Astrocyte (in vitro differentiated cells and primary cell): ENCODE measurements around the gene UNKL. TPM values are rescaled to one million over a fixed set of nuclear protein-coding genes. Genes with fewer than 3 reads are reported as not detected.

Source experiments
- DNase-seq: peaks from one replicate; pipeline ENCODE4 v3.0.0-alpha.2; 2010; ENCODE audit warnings: low read depth
- FAIRE-seq: peaks from 2 replicates; lab custom pipeline; 2011; peaks lifted over from hg19 to GRCh38; lab: Jason Lieb, UNC
- H2AFZ ChIP-seq: 2 replicates; pipeline ENCODE4 v1.6.0; 2012; ENCODE audit warnings: low read depth, low read length, inconsistent platforms
- H3K27ac ChIP-seq: 2 replicates; pipeline ENCODE4 v1.5.1; 2011; ENCODE audit warnings: low read depth, low read length, inconsistent platforms
- H3K27me3 ChIP-seq: 2 replicates; pipeline ENCODE4 v1.6.0; 2011; ENCODE audit warnings: low read length, inconsistent platforms; ENCODE audit not compliant: insufficient read depth
- H3K36me3 ChIP-seq: 2 replicates; pipeline ENCODE4 v1.5.1; 2011; ENCODE audit warnings: low read length, inconsistent platforms; ENCODE audit not compliant: insufficient read depth
- H3K4me1 ChIP-seq: 2 replicates; pipeline ENCODE4 v1.5.1; 2011; ENCODE audit warnings: low read length, inconsistent platforms; ENCODE audit not compliant: insufficient read depth
- H3K4me2 ChIP-seq: 2 replicates; pipeline ENCODE4 v1.6.0; 2012; ENCODE audit warnings: low read length, inconsistent platforms
- H3K4me3 ChIP-seq: 2 replicates; pipeline ENCODE4 v1.5.1; 2011; ENCODE audit warnings: low read depth, mild to moderate bottlenecking, low read length, inconsistent platforms; ENCODE audit not compliant: insufficient read depth
- H3K79me2 ChIP-seq: 2 replicates; pipeline ENCODE4 v1.6.0; 2012; ENCODE audit warnings: mild to moderate bottlenecking, low read length, inconsistent platforms; ENCODE audit not compliant: insufficient read depth
- H3K9ac ChIP-seq: 2 replicates; pipeline ENCODE4 v1.6.0; 2012; ENCODE audit warnings: mild to moderate bottlenecking, low read length, inconsistent platforms
- H3K9me3 ChIP-seq: 2 replicates; pipeline ENCODE4 v1.5.1; 2012; ENCODE audit warnings: low read depth, mild to moderate bottlenecking, low read length, inconsistent platforms; ENCODE audit not compliant: insufficient read depth
- H4K20me1 ChIP-seq: 2 replicates; pipeline ENCODE4 v1.6.0; 2012; ENCODE audit warnings: low read length, inconsistent platforms; ENCODE audit not compliant: insufficient read depth
- H3K27ac Mint-ChIP-seq: one replicate; pipeline ENCODE4 v1.8.0; 2021; ENCODE audit warnings: mild to moderate bottlenecking, mixed read lengths; ENCODE audit not compliant: unreplicated experiment
- H3K27me3 Mint-ChIP-seq: one replicate; pipeline ENCODE4 v1.8.0; 2021; ENCODE audit warnings: low read depth, mixed read lengths; ENCODE audit not compliant: unreplicated experiment
- H3K36me3 Mint-ChIP-seq: one replicate; pipeline ENCODE4 v1.8.0; 2021; ENCODE audit warnings: low read depth, mixed read lengths; ENCODE audit not compliant: unreplicated experiment
- H3K4me1 Mint-ChIP-seq: one replicate; pipeline ENCODE4 v1.8.0; 2021; ENCODE audit warnings: low read depth, mixed read lengths; ENCODE audit not compliant: unreplicated experiment
- H3K4me3 Mint-ChIP-seq: one replicate; pipeline ENCODE4 v1.8.0; 2021; ENCODE audit warnings: mild to moderate bottlenecking, moderate library complexity, mixed read lengths; ENCODE audit not compliant: unreplicated experiment
- H3K9me3 Mint-ChIP-seq: one replicate; pipeline ENCODE4 v1.8.0; 2021; ENCODE audit warnings: mild to moderate bottlenecking, mixed read lengths; ENCODE audit not compliant: unreplicated experiment
- CTCF ChIP-seq: IDR thresholded peaks from 2 replicates; pipeline ENCODE4 v1.5.1; 2011; ENCODE audit warnings: low read depth, mild to moderate bottlenecking, inconsistent platforms, low read length, moderate library complexity; ENCODE audit not compliant: insufficient read depth
- EZH2 ChIP-seq: IDR thresholded peaks from 2 replicates; pipeline ENCODE4 v1.6.1; 2012; ENCODE audit warnings: mild to moderate bottlenecking, low read length, inconsistent platforms; ENCODE audit not compliant: insufficient read depth
- total RNA-seq: library from RNA; stranded (reverse); gene quantifications from 2 replicates; pipeline ENCODE4 v1.2.1, GENCODE V29; 2021

UNKL gene
- total RNA-seq, 1 donor from 2014 or later: 10.7 TPM

GRCh38 chr16:1436731-1437355 lies 22.3 kb upstream of the UNKL start:
- Histone ChIP-seq H3K27me3 (no peaks in the 10 kb centered on the region), H3K9me3 (no peaks in the 10 kb centered on the region), H2AFZ (no peak overlapping the region), H3K4me3 (no peak overlapping the region), H4K20me1 (no peaks in the 10 kb centered on the region), H3K9ac (no peak overlapping the region), H3K4me2 (no peak overlapping the region), H3K4me1 (no peaks in the 10 kb centered on the region), H3K79me2 (no peaks in the 10 kb centered on the region), H3K27ac (no peak overlapping the region), H3K36me3 (no peaks in the 10 kb centered on the region)
- peaks cover 2% of the 10 kb centered on the region for H3K27me3 Mint-ChIP-seq
- H3K36me3 Mint-ChIP-seq: no peaks in the 10 kb centered on the region
- TF ChIP-seq CTCF (no peak), EZH2 (no peak)
- FAIRE-seq (no peak), DNase-seq (no peak)
- no peaks in the 10 kb centered on the region for H3K9me3 Mint-ChIP-seq
- no peaks in the 10 kb centered on the region for H3K4me1 Mint-ChIP-seq
- no peak overlapping the region for H3K4me3 Mint-ChIP-seq
- H3K27ac Mint-ChIP-seq: no peak overlapping the region

- Mint-ChIP-seq H3K4me1 (no peaks in the 10 kb centered on the region), H3K9me3 (no peaks in the 10 kb centered on the region), H3K36me3 (no peaks in the 10 kb centered on the region), H3K4me3 (no peak overlapping the region), H3K27me3 (peaks cover 2% of the 10 kb centered on the region), H3K27ac (no peak overlapping the region)
- no peaks in the 10 kb centered on the region for H3K4me1 ChIP-seq
- no peaks in the 10 kb centered on the region for H4K20me1 ChIP-seq
- TF ChIP-seq CTCF: no peak
- TF ChIP-seq EZH2: no peak
- FAIRE-seq (no peak), DNase-seq (no peak)
- H3K27ac ChIP-seq: no peak overlapping the region
- H3K79me2 ChIP-seq: no peaks in the 10 kb centered on the region
- no peaks in the 10 kb centered on the region for H3K36me3 ChIP-seq
- no peak overlapping the region for H3K4me2 ChIP-seq
- H3K9ac ChIP-seq: no peak overlapping the region
- H3K27me3 ChIP-seq: no peaks in the 10 kb centered on the region
- H3K9me3 ChIP-seq: no peaks in the 10 kb centered on the region
- H2AFZ ChIP-seq: no peak overlapping the region
- H3K4me3 ChIP-seq: no peak overlapping the region
Observed at GRCh38 chr16:1435921-1436697, 21.6 kb upstream of the UNKL start.
